Measurements from ENCODE around the gene SLC17A3. TPM values are rescaled to one million over a fixed set of nuclear protein-coding genes. Genes with fewer than 3 reads are reported as not detected.

The SLC17A3 gene
- total RNA-seq, 1 donor from 2014 or later, result not detected

GRCh38 chr6:25903467-25904099, 29.5 kb upstream of the SLC17A3 start:
- Mint-ChIP-seq H3K4me1 (no peaks in the 10 kb centered on the region), H3K27me3 (ENCODE audit: insufficient read depth, low read depth) (no peaks in the 10 kb centered on the region), H3K36me3 (no peaks in the 10 kb centered on the region)

GRCh38 chr6:25902071-25902470, 28.0 kb upstream of the SLC17A3 start:
- H2AFZ ChIP-seq (replicated peaks), result no peak overlapping the region
- no peak for TF ChIP-seq EZH2phosphoT487 (IDR thresholded peaks at IDR 0.05)
- TF ChIP-seq CTCF (IDR thresholded peaks at IDR 0.05), result no peak
- no peak for TF ChIP-seq EZH2 (IDR thresholded peaks at IDR 0.05)
- peaks cover 6% of the 10 kb centered on the region for H3K4me1 ChIP-seq
- no peaks in the 10 kb centered on the region for H3K9me3 Mint-ChIP-seq
- no peak overlapping the region for H3K4me3 Mint-ChIP-seq
- no peak overlapping the region for H3K9ac ChIP-seq
- H3K9me3 ChIP-seq (ENCODE audit: low read depth), result no peaks in the 10 kb centered on the region
- H3K27ac Mint-ChIP-seq, result no peak overlapping the region
- DNase-seq (ENCODE audit: low spot score), result no peak
- no peaks in the 10 kb centered on the region for H3K27me3 ChIP-seq
- no peaks in the 10 kb centered on the region for H3K36me3 ChIP-seq
- H3K4me1 Mint-ChIP-seq, result no peaks in the 10 kb centered on the region
- H3K4me3 ChIP-seq, result no peak overlapping the region
- H3F3A ChIP-seq (ENCODE audit: low read depth), result no peaks in the 10 kb centered on the region
- H3K79me2 ChIP-seq (ENCODE audit: low read depth), result no peaks in the 10 kb centered on the region
- peaks cover under 1% of the 10 kb centered on the region for H3K27me3 Mint-ChIP-seq (ENCODE audit: insufficient read depth, low read depth)
- H3K27ac ChIP-seq, result no peak overlapping the region
- H3K4me2 ChIP-seq, result no peak overlapping the region
- no peaks in the 10 kb centered on the region for H4K20me1 ChIP-seq (ENCODE audit: low read depth)
- no peaks in the 10 kb centered on the region for H3K36me3 Mint-ChIP-seq

More at GRCh38 chr6:25903467-25904099, 29.5 kb upstream of the SLC17A3 start:
- no peak for DNase-seq (ENCODE audit: low spot score)
- Histone ChIP-seq H3K4me2 (no peak overlapping the region), H3K36me3 (no peaks in the 10 kb centered on the region), H3K27me3 (no peaks in the 10 kb centered on the region), H3K4me1 (peaks cover 6% of the 10 kb centered on the region), H3F3A (ENCODE audit: low read depth) (no peaks in the 10 kb centered on the region), H3K27ac (no peak overlapping the region), H3K9me3 (ENCODE audit: low read depth) (no peaks in the 10 kb centered on the region), H3K9ac (no peak overlapping the region), H3K4me3 (no peak overlapping the region), H4K20me1 (ENCODE audit: low read depth) (no peaks in the 10 kb centered on the region), H3K79me2 (ENCODE audit: low read depth) (no peaks in the 10 kb centered on the region), H2AFZ (replicated peaks) (no peak overlapping the region)
- Mint-ChIP-seq H3K4me3 (no peak overlapping the region), H3K27ac (no peak overlapping the region), H3K9me3 (no peaks in the 10 kb centered on the region)
- TF ChIP-seq EZH2 (IDR thresholded peaks at IDR 0.05), result no peak
- no peak for TF ChIP-seq EZH2phosphoT487 (IDR thresholded peaks at IDR 0.05)
- TF ChIP-seq CTCF (IDR thresholded peaks at IDR 0.05), result no peak

- no peaks in the 10 kb centered on the region for H3F3A ChIP-seq (ENCODE audit: low read depth)
- H3K79me2 ChIP-seq (ENCODE audit: low read depth), result no peaks in the 10 kb centered on the region
- H3K9ac ChIP-seq, result no peak overlapping the region
- H3K9me3 Mint-ChIP-seq, result no peaks in the 10 kb centered on the region
- H3K4me3 Mint-ChIP-seq, result no peak overlapping the region
- H3K36me3 ChIP-seq, result no peaks in the 10 kb centered on the region
- H3K9me3 ChIP-seq (ENCODE audit: low read depth), result no peaks in the 10 kb centered on the region
- H2AFZ ChIP-seq (replicated peaks), result no peak overlapping the region
- H3K36me3 Mint-ChIP-seq, result no peaks in the 10 kb centered on the region
- H3K27me3 Mint-ChIP-seq (ENCODE audit: insufficient read depth, low read depth), result peaks cover 2% of the 10 kb centered on the region
- no peaks in the 10 kb centered on the region for H4K20me1 ChIP-seq (ENCODE audit: low read depth)
- H3K27me3 ChIP-seq, result no peaks in the 10 kb centered on the region
- DNase-seq (ENCODE audit: low spot score), result no peak
- H3K4me3 ChIP-seq, result no peak overlapping the region
- H3K27ac ChIP-seq, result no peak overlapping the region
- H3K4me1 Mint-ChIP-seq, result no peaks in the 10 kb centered on the region
- peaks cover 6% of the 10 kb centered on the region for H3K4me1 ChIP-seq
- no peak overlapping the region for H3K4me2 ChIP-seq
- H3K27ac Mint-ChIP-seq, result no peak overlapping the region
- no peak for TF ChIP-seq EZH2 (IDR thresholded peaks at IDR 0.05)
Measured at GRCh38 chr6:25900843-25901242, 26.8 kb upstream of the SLC17A3 start.

- no peaks in the 10 kb centered on the region for H3K79me2 ChIP-seq (ENCODE audit: low read depth)
- H3K27ac Mint-ChIP-seq, result no peak overlapping the region
- H3K9ac ChIP-seq, result no peak overlapping the region
- H3K4me1 ChIP-seq, result peaks cover 6% of the 10 kb centered on the region
- H3K4me2 ChIP-seq, result no peak overlapping the region
- peaks cover 2% of the 10 kb centered on the region for H3K27me3 Mint-ChIP-seq (ENCODE audit: insufficient read depth, low read depth)
- H4K20me1 ChIP-seq (ENCODE audit: low read depth), result no peaks in the 10 kb centered on the region
- H3K36me3 ChIP-seq, result no peaks in the 10 kb centered on the region
- H3K4me1 Mint-ChIP-seq, result no peaks in the 10 kb centered on the region
- no peaks in the 10 kb centered on the region for H3F3A ChIP-seq (ENCODE audit: low read depth)
- H3K9me3 Mint-ChIP-seq, result no peaks in the 10 kb centered on the region
- H3K4me3 Mint-ChIP-seq, result no peak overlapping the region
- no peak for DNase-seq (ENCODE audit: low spot score)
- H3K4me3 ChIP-seq, result no peak overlapping the region
- no peak overlapping the region for H3K27ac ChIP-seq
- no peaks in the 10 kb centered on the region for H3K9me3 ChIP-seq (ENCODE audit: low read depth)
- no peaks in the 10 kb centered on the region for H3K36me3 Mint-ChIP-seq
- no peaks in the 10 kb centered on the region for H3K27me3 ChIP-seq
- H2AFZ ChIP-seq (replicated peaks), result no peak overlapping the region
- no peak for TF ChIP-seq EZH2phosphoT487 (IDR thresholded peaks at IDR 0.05)
- no peak for TF ChIP-seq EZH2 (IDR thresholded peaks at IDR 0.05)
- TF ChIP-seq CTCF (IDR thresholded peaks at IDR 0.05), result no peak
Measured at GRCh38 chr6:25899580-25900408, 25.8 kb upstream of the SLC17A3 start.
